ENCODE data around the gene SPTSSB. TPM values are rescaled to one million over a fixed set of nuclear protein-coding genes. Genes with fewer than 3 reads are reported as not detected.

Gene SPTSSB
- total RNA-seq, 4 donors from 2014 or later = 0.41 to 0.48 TPM; not detected in 2

- intact Hi-C loops (cut with DNase I; ENCODE audit: low total_unique reads) = no loop called here
- TF ChIP-seq CTCF (IDR thresholded peaks at IDR 0.05) (no peak), EP300 (IDR thresholded peaks at IDR 0.05; ENCODE audit: low read depth) (no peak), POLR2AphosphoS5 (IDR thresholded peaks at IDR 0.05) (no peak), POLR2A (IDR thresholded peaks at IDR 0.05) (no peak)
- H3K27me3 ChIP-seq = no peaks in the 10 kb centered on the region
- DNase-seq = no peak
- no peak overlapping the region for H3K4me3 ChIP-seq
- H3K36me3 ChIP-seq = no peaks in the 10 kb centered on the region
- H3K4me1 ChIP-seq = peaks cover 0 to 9% (median 0%) of the 10 kb centered on the region in 4 donors
- in situ Hi-C loops (cut with MboI; ENCODE audit: low pct_ligation_motif_present in 1 of 4, low pct_unique_long_range_greater_than_20kb in 1 of 4, low sequenced_read_pairs in 3 of 4) = no loop called here
- H3K9me3 ChIP-seq = no peaks in the 10 kb centered on the region
- no peak overlapping the region for H3K27ac ChIP-seq
These were observed 17.5 kb upstream of the SPTSSB start for GRCh38 chr3:161388855-161389254.

- Histone ChIP-seq H3K27ac (no peak overlapping the region), H3K4me1 (peaks cover 0 to 3% (median 0%) of the 10 kb centered on the region in 4 donors), H3K36me3 (no peaks in the 10 kb centered on the region), H3K4me3 (no peak overlapping the region), H3K27me3 (no peaks in the 10 kb centered on the region), H3K9me3 (no peaks in the 10 kb centered on the region)
- in situ Hi-C loops (cut with MboI; ENCODE audit: low pct_ligation_motif_present in 1 of 4, low pct_unique_long_range_greater_than_20kb in 1 of 4, low sequenced_read_pairs in 3 of 4) = no loop called here
- TF ChIP-seq POLR2A (IDR thresholded peaks at IDR 0.05) = no peak
- TF ChIP-seq CTCF (IDR thresholded peaks at IDR 0.05) = no peak
- no peak for TF ChIP-seq POLR2AphosphoS5 (IDR thresholded peaks at IDR 0.05)
- no peak for TF ChIP-seq EP300 (IDR thresholded peaks at IDR 0.05; ENCODE audit: low read depth)
- intact Hi-C loops (cut with DNase I; ENCODE audit: low total_unique reads) = no loop called here
- no peak for DNase-seq
- WGBS, 2 donors (ENCODE audit: low coverage in 1 of 2) = 46 to 50% methylated on average over 3 to 4 of the region's 4 CpGs
These were observed 15.9 kb upstream of the SPTSSB start for GRCh38 chr3:161386991-161387770.

GRCh38 chr3:161372321-161373260 lies 1.3 kb upstream of the SPTSSB start:
- WGBS, 2 donors (ENCODE audit: low coverage in 1 of 2) = 5 to 8% methylated on average over 4 to 53 of the region's 55 CpGs
- in situ Hi-C loops (cut with MboI; ENCODE audit: low pct_ligation_motif_present in 1 of 4, low pct_unique_long_range_greater_than_20kb in 1 of 4, low sequenced_read_pairs in 3 of 4) (no loop called here), intact Hi-C loops (cut with DNase I; ENCODE audit: low total_unique reads) (no loop called here)
- H3K36me3 ChIP-seq = no peaks in the 10 kb centered on the region
- H3K4me1 ChIP-seq = peaks cover 7 to 25% (median 18%) of the 10 kb centered on the region in 4 donors
- peaks cover 43% of the 10 kb centered on the region for H3K27me3 ChIP-seq
- peak overlapping the region; percentile 18 to 49 (median 28) for H3K4me3 ChIP-seq
- H3K27ac ChIP-seq = no peak overlapping the region
- H3K9me3 ChIP-seq = no peaks in the 10 kb centered on the region
- DNase-seq = no peak
- no peak for TF ChIP-seq CTCF (IDR thresholded peaks at IDR 0.05)
- TF ChIP-seq POLR2AphosphoS5 (IDR thresholded peaks at IDR 0.05) = no peak
- no peak for TF ChIP-seq EP300 (IDR thresholded peaks at IDR 0.05; ENCODE audit: low read depth)
- TF ChIP-seq POLR2A (IDR thresholded peaks at IDR 0.05) = no peak

GRCh38 chr3:161369531-161369930 lies 1.8 kb downstream of the SPTSSB start:
- no peak for DNase-seq
- H3K4me3 ChIP-seq = no peak overlapping the region
- H3K36me3 ChIP-seq = no peaks in the 10 kb centered on the region
- peaks cover 43% of the 10 kb centered on the region for H3K27me3 ChIP-seq
- intact Hi-C loops (cut with DNase I; ENCODE audit: low total_unique reads) = no loop called here
- 50 to 68% methylated on average over 3 of the region's 3 CpGs for WGBS, 2 donors (ENCODE audit: low coverage in 1 of 2)
- in situ Hi-C loops (cut with MboI; ENCODE audit: low pct_ligation_motif_present in 1 of 4, low pct_unique_long_range_greater_than_20kb in 1 of 4, low sequenced_read_pairs in 3 of 4) = no loop called here
- no peak for TF ChIP-seq EP300 (IDR thresholded peaks at IDR 0.05; ENCODE audit: low read depth)
- TF ChIP-seq CTCF (IDR thresholded peaks at IDR 0.05) = no peak
- TF ChIP-seq POLR2A (IDR thresholded peaks at IDR 0.05) = no peak
- TF ChIP-seq POLR2AphosphoS5 (IDR thresholded peaks at IDR 0.05) = no peak
- H3K9me3 ChIP-seq = no peaks in the 10 kb centered on the region
- no peak overlapping the region for H3K27ac ChIP-seq
- H3K4me1 ChIP-seq = peaks cover 7 to 25% (median 18%) of the 10 kb centered on the region in 4 donors

Measured in transverse colon (tissue), 4 donors.